Fibroblast of lung (primary cell): Measurements from ENCODE around the gene NTRK2.

Experiments used
- EZH2 ChIP-seq: IDR thresholded peaks from 2 replicates; pipeline ENCODE4 v1.5.1; 2012; ENCODE audit warnings: low read length, control low read depth, mild to moderate bottlenecking; ENCODE audit errors: missing control alignments
- TF ChIP-seq, protein P1 (sequence below), 2 donors: IDR thresholded peaks in 1 of 2; conservative IDR thresholded peaks in 1 of 2; 1 replicate in 1 of 2; 2 replicates in 1 of 2; pipeline ENCODE4 v1.5.1; 2011 to 2012; ENCODE audit warnings: low read length in 2 of 2, control low read depth in 1 of 2, inconsistent platforms in 1 of 2, low read depth in 1 of 2, mild to moderate bottlenecking in 1 of 2

DNA sequence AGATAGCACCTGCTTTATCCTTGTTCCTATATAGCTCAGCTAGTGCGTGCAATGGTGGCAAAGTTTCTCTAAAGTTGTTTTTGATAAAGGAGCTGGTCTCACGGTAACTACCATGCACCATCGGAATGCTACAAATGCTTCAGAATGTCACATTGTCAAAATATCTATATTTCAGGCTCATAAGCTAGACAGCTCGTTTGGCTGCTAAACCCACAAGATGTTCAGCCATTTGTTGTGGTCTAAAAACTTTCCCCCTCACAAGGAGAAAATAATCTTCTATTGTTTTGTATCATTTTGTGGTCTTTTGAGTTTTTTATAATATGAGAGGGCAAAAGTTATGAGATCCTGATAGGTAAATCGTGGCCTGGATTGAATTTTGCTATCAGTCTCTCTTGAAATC is 137.9 kb downstream of the NTRK2 start:
- TF ChIP-seq, protein P1, sequence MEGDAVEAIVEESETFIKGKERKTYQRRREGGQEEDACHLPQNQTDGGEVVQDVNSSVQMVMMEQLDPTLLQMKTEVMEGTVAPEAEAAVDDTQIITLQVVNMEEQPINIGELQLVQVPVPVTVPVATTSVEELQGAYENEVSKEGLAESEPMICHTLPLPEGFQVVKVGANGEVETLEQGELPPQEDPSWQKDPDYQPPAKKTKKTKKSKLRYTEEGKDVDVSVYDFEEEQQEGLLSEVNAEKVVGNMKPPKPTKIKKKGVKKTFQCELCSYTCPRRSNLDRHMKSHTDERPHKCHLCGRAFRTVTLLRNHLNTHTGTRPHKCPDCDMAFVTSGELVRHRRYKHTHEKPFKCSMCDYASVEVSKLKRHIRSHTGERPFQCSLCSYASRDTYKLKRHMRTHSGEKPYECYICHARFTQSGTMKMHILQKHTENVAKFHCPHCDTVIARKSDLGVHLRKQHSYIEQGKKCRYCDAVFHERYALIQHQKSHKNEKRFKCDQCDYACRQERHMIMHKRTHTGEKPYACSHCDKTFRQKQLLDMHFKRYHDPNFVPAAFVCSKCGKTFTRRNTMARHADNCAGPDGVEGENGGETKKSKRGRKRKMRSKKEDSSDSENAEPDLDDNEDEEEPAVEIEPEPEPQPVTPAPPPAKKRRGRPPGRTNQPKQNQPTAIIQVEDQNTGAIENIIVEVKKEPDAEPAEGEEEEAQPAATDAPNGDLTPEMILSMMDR (conservative IDR thresholded peaks at IDR 0.05 in 1 of 2, IDR thresholded peaks at IDR 0.05 in 1 of 2; ENCODE audit: low read depth in 1 of 2, low read length in 2 of 2), result no peak
- no peak for TF ChIP-seq EZH2
